ENCODE measurements around the gene DLG5. TPM values are rescaled to one million over a fixed set of nuclear protein-coding genes. Genes with fewer than 3 reads are reported as not detected.

DLG5 gene
- total RNA-seq, 1 experiment from 2014 or later: 127 TPM

DNA sequence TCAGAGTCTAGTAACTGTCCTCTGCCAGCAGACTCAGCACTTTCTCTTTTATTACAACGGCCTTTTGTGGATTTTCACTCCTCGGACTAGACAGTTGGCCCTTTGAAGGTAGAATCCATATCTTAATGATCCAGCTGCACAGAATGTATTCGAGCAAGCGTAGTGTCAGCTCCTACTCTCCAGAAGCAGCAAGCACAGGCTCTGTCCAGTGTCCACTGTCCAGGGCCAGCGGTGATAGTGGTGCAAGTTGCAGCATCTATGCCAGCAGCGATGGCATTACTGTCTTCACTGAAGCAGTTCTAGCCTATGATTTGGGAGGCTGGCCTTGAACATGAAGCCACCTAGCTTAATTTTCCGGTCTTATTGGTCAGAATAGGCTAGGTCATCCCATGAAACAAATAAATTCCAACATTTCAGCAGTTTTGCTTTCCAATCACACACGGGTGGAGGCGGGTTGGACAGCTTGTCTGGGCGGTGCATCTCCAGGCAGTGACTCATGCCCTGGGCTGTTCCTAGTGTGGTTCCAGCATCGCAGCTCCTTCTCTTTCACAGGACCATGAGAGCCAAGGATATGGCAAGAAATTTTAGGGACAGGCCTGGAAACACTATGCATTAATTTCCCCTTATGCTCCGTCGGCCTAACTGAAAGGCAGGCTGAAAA is 180.4 kb downstream of the DLG5 start:
- CTCF ChIA-PET: interaction anchor here (0.6 to 1.1 kb wide), 4 partner anchors 14 to 35 kb away, joined by 3 read pairs; no protein-coding TSS in a partner anchor
- intact Hi-C loops (cut with micrococcal nuclease): no loop called here
- peaks cover 15% of the 10 kb centered on the region for H3K9me3 Mint-ChIP-seq (ENCODE audit: unreplicated experiment)
- BruUV-seq (replicated peaks): no TSS peak
- no peaks in the 10 kb centered on the region for H3K27me3 Mint-ChIP-seq (ENCODE audit: insufficient read depth, unreplicated experiment)
- H3K4me3 Mint-ChIP-seq (ENCODE audit: unreplicated experiment): no peak overlapping the region
- peak overlapping the region; percentile 84 for H3K27ac Mint-ChIP-seq (ENCODE audit: low read depth, unreplicated experiment)
- TF ChIP-seq, protein P1, sequence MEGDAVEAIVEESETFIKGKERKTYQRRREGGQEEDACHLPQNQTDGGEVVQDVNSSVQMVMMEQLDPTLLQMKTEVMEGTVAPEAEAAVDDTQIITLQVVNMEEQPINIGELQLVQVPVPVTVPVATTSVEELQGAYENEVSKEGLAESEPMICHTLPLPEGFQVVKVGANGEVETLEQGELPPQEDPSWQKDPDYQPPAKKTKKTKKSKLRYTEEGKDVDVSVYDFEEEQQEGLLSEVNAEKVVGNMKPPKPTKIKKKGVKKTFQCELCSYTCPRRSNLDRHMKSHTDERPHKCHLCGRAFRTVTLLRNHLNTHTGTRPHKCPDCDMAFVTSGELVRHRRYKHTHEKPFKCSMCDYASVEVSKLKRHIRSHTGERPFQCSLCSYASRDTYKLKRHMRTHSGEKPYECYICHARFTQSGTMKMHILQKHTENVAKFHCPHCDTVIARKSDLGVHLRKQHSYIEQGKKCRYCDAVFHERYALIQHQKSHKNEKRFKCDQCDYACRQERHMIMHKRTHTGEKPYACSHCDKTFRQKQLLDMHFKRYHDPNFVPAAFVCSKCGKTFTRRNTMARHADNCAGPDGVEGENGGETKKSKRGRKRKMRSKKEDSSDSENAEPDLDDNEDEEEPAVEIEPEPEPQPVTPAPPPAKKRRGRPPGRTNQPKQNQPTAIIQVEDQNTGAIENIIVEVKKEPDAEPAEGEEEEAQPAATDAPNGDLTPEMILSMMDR (IDR thresholded peaks at IDR 0.05; ENCODE audit: unreplicated experiment): no peak
- DNase-seq (ENCODE audit: unreplicated experiment): peak; percentile 65
- peaks cover 46% of the 10 kb centered on the region for H3K36me3 Mint-ChIP-seq (ENCODE audit: insufficient read depth, unreplicated experiment)
- POLR2A ChIA-PET: interaction anchor here (1.0 to 1.6 kb wide), 2 partner anchors 9 to 23 kb away, joined by 4 to 6 read pairs; no protein-coding TSS in a partner anchor
- H3K4me1 Mint-ChIP-seq (ENCODE audit: insufficient read depth, unreplicated experiment): peaks cover 30% of the 10 kb centered on the region

DNA sequence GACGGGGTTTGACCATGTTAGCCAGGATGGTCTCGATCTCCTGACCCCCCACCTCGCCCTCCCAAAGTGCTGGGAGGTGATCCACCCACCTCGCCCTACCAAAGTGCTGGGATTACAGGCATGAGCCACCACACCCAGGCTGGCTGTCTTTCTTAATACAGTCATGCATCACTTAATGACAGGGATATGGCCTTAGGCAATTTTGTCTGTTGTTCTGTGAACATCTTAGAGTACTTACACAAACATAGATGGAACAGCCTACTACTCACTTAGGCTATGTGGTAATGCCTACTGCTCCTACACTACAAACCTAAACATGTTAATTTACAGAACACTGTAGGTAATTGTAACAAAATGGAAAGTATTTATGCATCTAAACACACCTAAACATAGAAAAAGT is 182.3 kb downstream of the DLG5 start:
- no TSS peak for BruUV-seq (replicated peaks)
- H3K27ac Mint-ChIP-seq (ENCODE audit: low read depth, unreplicated experiment): peak overlapping the region; percentile 93
- intact Hi-C loops (cut with micrococcal nuclease): no loop called here
- peaks cover 26% of the 10 kb centered on the region for H3K9me3 Mint-ChIP-seq (ENCODE audit: unreplicated experiment)
- H3K4me3 Mint-ChIP-seq (ENCODE audit: unreplicated experiment): no peak overlapping the region
- TF ChIP-seq, protein P1 (IDR thresholded peaks at IDR 0.05; ENCODE audit: unreplicated experiment): no peak
- ChIA-PET POLR2A (no interaction called here), CTCF (interaction anchor here (0.6 to 1.0 kb wide), 2 partner anchors 12 to 159 kb away, joined by 3 to 4 read pairs; no protein-coding TSS in a partner anchor)
- peaks cover 43% of the 10 kb centered on the region for H3K4me1 Mint-ChIP-seq (ENCODE audit: insufficient read depth, unreplicated experiment)
- peaks cover 45% of the 10 kb centered on the region for H3K36me3 Mint-ChIP-seq (ENCODE audit: insufficient read depth, unreplicated experiment)
- H3K27me3 Mint-ChIP-seq (ENCODE audit: insufficient read depth, unreplicated experiment): no peaks in the 10 kb centered on the region
- peak; percentile 86 for DNase-seq (ENCODE audit: unreplicated experiment)

DNA sequence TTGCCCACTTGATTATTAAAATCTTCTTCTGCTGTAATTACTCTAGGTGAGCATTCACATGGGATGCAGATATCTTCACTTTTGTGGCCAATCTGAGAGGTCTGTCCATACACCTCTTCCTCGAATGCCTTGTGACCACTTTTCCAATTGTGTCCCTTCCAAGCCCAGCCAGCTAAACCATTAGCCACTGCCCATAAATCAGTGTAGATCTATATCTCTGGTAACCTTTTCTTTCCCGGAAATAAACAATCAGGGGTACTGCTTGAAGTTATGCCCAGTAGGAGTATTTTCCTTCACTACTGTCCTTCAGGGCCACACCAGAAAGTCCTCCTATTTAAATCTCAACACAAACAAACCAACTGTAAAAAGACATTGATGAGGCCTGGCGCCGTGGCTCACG is 184.4 kb downstream of the DLG5 start:
- ChIA-PET POLR2A (no interaction called here), CTCF (interaction anchor here (0.6 to 1.5 kb wide), 6 partner anchors 14 to 577 kb away, joined by 3 to 8 read pairs (median 4); no protein-coding TSS in a partner anchor)
- intact Hi-C loops (cut with micrococcal nuclease): no loop called here
- H3K27ac Mint-ChIP-seq (ENCODE audit: low read depth, unreplicated experiment): peak overlapping the region; percentile 93
- no peak overlapping the region for H3K4me3 Mint-ChIP-seq (ENCODE audit: unreplicated experiment)
- no peak for DNase-seq (ENCODE audit: unreplicated experiment)
- H3K27me3 Mint-ChIP-seq (ENCODE audit: insufficient read depth, unreplicated experiment): no peaks in the 10 kb centered on the region
- H3K4me1 Mint-ChIP-seq (ENCODE audit: insufficient read depth, unreplicated experiment): peaks cover 63% of the 10 kb centered on the region
- H3K9me3 Mint-ChIP-seq (ENCODE audit: unreplicated experiment): peaks cover 17% of the 10 kb centered on the region
- TF ChIP-seq, protein P1 (IDR thresholded peaks at IDR 0.05; ENCODE audit: unreplicated experiment): no peak
- H3K36me3 Mint-ChIP-seq (ENCODE audit: insufficient read depth, unreplicated experiment): peaks cover 35% of the 10 kb centered on the region
- no TSS peak for BruUV-seq (replicated peaks)

DNA sequence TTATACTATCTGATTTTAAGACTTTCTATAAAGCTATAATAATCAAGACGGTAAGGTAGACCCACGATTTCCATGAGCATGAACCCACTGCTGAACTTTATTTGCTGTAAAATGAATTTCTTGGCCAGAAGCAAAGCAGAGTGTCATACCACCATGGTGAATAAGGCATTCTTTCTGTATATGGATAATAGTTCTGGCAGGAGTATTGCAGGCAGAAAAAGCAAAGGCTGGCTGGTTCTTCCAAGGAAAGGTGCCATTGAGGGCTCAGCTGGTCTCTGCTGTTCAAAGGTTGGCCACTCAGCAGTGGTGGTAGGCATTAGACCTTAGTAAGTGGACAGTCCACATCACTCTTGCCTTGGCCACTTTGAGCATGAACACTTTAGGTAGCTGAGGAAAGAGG is 184.8 kb downstream of the DLG5 start:
- TF ChIP-seq, protein P1 (IDR thresholded peaks at IDR 0.05; ENCODE audit: unreplicated experiment): no peak
- Mint-ChIP-seq H3K9me3 (ENCODE audit: unreplicated experiment) (peaks cover 17% of the 10 kb centered on the region), H3K36me3 (ENCODE audit: insufficient read depth, unreplicated experiment) (peaks cover 35% of the 10 kb centered on the region), H3K27ac (ENCODE audit: low read depth, unreplicated experiment) (peak overlapping the region; percentile 93), H3K4me3 (ENCODE audit: unreplicated experiment) (no peak overlapping the region), H3K27me3 (ENCODE audit: insufficient read depth, unreplicated experiment) (no peaks in the 10 kb centered on the region), H3K4me1 (ENCODE audit: insufficient read depth, unreplicated experiment) (peaks cover 64% of the 10 kb centered on the region)
- POLR2A ChIA-PET: no interaction called here
- no TSS peak for BruUV-seq (replicated peaks)
- DNase-seq (ENCODE audit: unreplicated experiment): no peak
- intact Hi-C loops (cut with micrococcal nuclease): no loop called here
- CTCF ChIA-PET: interaction anchor here (0.7 to 1.5 kb wide), 4 partner anchors 13 to 30 kb away, joined by 3 to 8 read pairs (median 6); no protein-coding TSS in a partner anchor

Other genes starting within 250 kb of the DLG5 start
- gene POLR3A, start 102.8 kb upstream of the DLG5 start, total RNA-seq (2022): 19.1 and 19.8 TPM in 2 replicates
- 2,215 and 2,288 TPM in 2 replicates for gene RPS24, start 107.1 kb upstream of the DLG5 start, total RNA-seq (2022)

All from MCF 10A (cell line).